Head of caudate nucleus (tissue), 42 donors: ENCODE measurements around the gene MCM9.
"Not testable (repeated sequence)": the region's sequence is repeated elsewhere in the genome, so short reads cannot be mapped to it uniquely, and the experiment has no call there.

Experiments
- DNase-seq, 42 donors: peaks; one replicate each; pipeline versions ENCODE4 v3.0.0 to v3.0.0-alpha.2; 2020 to 2021; ENCODE audit warnings: mixed read lengths in 7 of 42
- intact Hi-C: fragments of 100-400 bp; cut with DNase I; formaldehyde crosslinking; loops from one replicate; pipeline ENCODE4 v1.15.0; 2022

MCM9 gene

DNA sequence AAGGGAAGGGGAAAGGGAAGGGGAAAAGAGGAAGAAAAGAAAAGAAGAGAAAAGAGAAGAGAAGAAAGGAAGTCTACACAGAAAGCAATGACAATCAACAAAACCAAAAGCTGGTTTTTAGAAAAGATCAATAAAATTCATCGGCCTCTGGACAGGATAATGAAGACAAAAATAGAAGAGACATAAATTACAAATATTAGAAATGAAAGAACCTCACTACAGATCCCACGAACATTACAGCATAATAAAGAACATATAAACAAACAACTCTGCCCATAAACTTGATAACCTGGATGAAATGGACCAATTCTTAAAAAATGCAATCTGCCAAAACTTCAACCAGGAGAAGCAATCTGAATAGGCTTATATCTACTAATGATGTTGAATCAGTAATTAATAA is 61.7 kb downstream of the MCM9 start:
- DNase-seq, result no peak
- intact Hi-C loops, result no loop called here

GRCh38 chr6:118872726-118873125 is 62.2 kb downstream of the MCM9 start:
- intact Hi-C loops, result no loop called here
- no peak for DNase-seq

DNA sequence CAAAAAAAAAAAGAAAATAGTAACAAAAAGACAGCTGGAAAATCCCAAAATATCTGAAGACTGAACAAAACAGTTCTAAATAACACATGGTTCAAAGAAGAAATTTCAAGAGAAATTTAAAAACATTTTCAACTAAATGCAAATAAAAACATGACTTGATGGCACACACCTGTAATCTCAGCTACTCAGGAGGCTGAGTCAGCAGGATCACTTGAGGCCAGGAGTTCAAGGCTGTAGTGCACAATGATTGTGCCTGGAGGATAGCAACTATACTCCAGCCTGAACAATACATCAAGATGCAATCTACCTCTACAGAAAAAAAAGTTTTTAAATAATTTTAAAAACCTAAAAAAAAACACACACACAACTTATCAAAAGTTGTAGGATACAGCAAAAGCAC is 62.6 kb downstream of the MCM9 start:
- intact Hi-C loops, result no loop called here
- no peak for DNase-seq

DNA sequence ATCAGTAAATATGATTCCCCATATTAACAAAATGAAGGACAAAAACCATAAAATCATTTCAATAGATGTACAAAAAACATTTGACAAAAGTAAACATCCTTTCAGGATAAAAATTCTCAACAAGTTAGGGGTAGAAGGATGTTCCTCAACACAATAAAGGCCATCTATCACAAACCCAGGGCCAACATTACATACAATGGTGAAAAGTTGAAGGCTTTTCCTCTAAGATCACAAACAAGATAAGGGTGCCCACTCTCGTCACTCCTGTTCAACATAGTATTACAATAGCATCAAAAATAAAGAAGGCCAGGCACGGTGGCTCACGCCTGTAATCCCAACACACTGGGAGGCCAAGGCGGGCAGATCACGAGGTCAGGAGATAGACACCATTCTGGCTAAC is 63.6 kb downstream of the MCM9 start:
- DNase-seq, result no peak
- intact Hi-C loops, result no loop called here

DNA sequence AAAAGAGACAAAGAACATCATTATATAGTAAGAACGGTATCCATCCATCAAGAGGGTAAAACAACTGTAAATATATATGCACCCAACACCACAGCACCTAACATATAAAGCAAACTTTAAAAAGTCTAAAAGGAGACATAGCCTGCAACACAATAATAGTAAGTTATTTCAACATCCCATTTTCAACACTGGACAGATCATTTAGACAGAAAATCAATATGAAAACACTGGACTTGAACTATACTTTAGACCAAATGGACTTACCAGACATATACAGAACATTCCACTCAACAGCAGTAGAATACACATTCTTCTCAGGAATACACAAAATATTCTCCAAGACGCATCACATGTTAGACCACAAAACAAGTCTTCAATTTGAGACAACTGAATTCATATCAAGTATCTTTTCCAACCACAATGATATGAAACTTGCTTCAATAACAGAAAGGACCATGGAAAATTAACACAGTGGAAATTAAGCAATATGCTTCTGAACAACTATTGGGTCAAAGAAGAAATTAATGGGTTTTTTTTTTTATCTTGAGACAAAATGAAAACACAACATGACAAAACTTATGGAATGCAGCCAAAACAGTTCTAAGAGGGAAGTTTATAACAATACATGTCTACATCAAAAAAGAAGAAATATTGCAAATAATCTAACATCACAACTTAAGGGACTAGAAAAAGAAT is 64.9 kb downstream of the MCM9 start:
- DNase-seq, result no peak
- intact Hi-C loops, result no loop called here

- intact Hi-C loops, result no loop called here
- DNase-seq, result no peak
These were observed 65.6 kb downstream of the MCM9 start for GRCh38 chr6:118869350-118869749.

GRCh38 chr6:118868901-118869300 is 66.1 kb downstream of the MCM9 start:
- DNase-seq, intact Hi-C loops: not testable (repeated sequence)

GRCh38 chr6:118867181-118867580 is 67.8 kb downstream of the MCM9 start:
- DNase-seq, result no peak
- intact Hi-C loops, result no loop called here

DNA sequence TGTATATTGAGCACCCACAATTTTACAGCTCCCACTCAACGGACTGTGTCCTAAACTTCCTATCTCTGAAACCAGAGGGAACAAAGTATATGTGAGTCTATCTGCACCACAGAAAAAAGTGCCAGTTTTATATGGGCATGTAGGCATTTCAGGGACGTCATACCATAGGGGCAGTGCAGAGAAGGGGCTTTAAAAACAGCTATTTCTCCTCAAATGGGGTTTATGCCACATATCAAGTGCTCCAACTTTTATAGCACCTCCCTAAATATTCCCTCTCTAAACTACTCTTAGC is 69.9 kb downstream of the MCM9 start:
- DNase-seq, result no peak
- intact Hi-C loops, result no loop called here

DNA sequence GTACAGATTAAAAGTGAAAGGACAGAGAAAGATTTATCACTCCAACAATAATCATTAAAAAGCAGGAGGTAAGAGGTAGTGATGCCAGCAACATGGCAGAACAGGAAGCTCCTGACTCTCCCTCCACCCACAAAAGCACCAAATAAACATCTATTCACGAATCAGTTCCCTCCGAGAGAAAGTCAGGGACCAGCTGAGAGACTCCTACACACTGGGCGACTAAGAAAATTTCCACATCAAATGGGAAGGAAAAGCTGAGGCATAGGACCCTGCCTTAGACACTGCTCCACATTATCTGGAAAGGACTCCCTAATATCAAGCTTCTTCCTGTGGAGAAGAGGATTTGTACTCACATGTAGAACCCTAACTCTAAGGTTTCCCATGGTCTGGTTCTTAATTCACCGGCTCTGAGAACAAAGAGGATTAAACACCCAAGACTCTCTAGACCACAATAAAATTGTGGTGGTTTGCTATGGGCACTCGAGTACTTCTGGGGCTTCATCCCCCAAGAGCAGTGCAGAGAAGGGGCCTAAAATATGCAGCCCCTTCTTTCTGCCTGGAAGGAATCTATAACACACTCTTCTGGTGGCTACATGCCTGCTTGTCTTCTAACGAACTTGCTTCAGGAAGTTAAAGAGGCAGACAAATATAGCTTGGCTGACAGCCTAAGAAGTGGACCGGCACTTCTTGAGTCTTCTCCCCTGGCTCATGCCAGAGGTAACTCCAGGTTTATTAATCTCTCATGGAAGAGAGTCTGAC is 70.4 kb downstream of the MCM9 start:
- intact Hi-C loops, result no loop called here
- no peak for DNase-seq

DNA sequence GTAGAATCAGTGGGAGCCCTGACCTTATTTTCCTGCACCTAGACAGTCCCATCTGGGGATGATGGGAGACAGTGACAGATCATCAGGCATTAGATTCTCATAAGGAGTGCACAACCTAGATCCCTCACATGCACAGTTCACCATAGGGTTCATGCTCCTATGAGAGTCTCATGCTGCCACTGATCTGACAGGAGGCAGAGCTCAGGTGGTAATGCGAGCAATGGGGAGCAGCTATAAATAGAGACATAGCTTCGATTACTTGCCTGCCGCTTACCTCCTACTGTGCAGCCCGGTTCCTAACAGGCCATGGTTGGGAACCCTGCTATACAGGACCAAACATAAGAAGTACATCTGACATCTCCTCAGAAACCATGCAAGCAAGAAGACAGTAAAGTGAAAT is 72.5 kb downstream of the MCM9 start:
- intact Hi-C loops, result no loop called here
- no peak for DNase-seq

GRCh38 chr6:118860880-118861279 is 74.1 kb downstream of the MCM9 start:
- no peak for DNase-seq
- intact Hi-C loops, result no loop called here

DNA sequence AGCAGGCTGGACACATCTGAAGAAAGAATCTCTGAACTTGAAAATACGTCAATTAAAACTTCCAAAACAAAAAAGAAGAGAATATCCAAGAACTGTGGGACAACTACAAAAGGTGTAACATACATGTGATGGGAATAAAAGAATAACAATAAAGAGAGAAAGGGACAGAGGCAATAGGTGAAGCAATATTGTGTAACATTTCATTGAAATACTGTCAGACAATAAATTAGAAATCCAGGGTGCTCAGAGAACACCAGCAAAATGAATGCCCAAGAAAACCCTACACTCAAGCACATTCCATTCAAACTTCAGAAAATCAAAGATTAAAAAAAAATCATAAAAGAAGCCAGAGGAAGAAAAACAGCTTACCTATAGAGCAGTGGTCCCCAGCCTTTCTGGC is 74.6 kb downstream of the MCM9 start:
- DNase-seq, result no peak
- intact Hi-C loops, result no loop called here

GRCh38 chr6:118859517-118860064 is 75.4 kb downstream of the MCM9 start:
- DNase-seq, result no peak
- intact Hi-C loops, result no loop called here

- intact Hi-C loops, result no loop called here
- DNase-seq, result no peak
These were observed 78.7 kb downstream of the MCM9 start for GRCh38 chr6:118856301-118856700.

DNA sequence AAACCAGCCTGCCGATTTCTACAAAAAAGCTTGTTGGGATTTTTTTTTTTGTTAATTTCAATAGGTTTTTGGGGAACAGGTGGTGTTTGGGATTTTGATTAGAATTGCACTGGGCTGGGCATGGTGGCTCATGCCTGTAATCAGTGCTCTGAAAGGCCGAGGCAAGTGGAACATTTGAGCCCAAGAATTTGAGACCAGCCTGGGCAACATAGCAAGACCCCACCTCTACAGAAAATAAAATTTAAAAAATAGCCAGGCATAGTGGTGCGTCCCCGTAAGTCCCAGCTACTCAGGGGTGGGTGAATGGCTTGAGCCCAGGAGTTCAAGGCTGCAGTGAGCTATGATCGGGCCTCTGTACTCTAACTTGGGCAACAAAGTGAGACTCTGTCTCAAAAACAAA is 81.6 kb downstream of the MCM9 start:
- no peak for DNase-seq
- intact Hi-C loops, result no loop called here

DNA sequence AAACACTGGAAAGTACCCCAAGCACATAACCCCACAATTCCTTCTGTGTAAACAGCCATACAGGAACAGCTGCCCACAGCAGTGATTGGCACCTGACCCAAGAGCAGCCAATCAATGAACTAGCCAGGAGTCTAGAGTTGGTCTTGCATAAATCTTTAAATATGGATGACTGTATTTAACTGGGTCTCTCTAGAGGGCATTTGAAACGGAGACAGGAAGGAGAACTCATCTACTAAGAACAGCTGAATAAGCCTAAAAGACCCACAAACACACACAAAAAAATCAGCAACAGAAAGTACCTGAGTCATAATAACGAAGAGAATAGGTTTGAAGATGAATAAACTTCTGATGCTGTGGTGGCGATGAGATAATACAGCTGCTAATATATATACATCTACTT is 90.0 kb downstream of the MCM9 start:
- intact Hi-C loops, result no loop called here
- no peak for DNase-seq

GRCh38 chr6:118843685-118844390 is 91.1 kb downstream of the MCM9 start:
- intact Hi-C loops, result no loop called here
- peak in 1 of 42 donors; percentile 5 for DNase-seq

GRCh38 chr6:118830691-118831090 is 104.3 kb downstream of the MCM9 start:
- no peak for DNase-seq
- intact Hi-C loops, result no loop called here

DNA sequence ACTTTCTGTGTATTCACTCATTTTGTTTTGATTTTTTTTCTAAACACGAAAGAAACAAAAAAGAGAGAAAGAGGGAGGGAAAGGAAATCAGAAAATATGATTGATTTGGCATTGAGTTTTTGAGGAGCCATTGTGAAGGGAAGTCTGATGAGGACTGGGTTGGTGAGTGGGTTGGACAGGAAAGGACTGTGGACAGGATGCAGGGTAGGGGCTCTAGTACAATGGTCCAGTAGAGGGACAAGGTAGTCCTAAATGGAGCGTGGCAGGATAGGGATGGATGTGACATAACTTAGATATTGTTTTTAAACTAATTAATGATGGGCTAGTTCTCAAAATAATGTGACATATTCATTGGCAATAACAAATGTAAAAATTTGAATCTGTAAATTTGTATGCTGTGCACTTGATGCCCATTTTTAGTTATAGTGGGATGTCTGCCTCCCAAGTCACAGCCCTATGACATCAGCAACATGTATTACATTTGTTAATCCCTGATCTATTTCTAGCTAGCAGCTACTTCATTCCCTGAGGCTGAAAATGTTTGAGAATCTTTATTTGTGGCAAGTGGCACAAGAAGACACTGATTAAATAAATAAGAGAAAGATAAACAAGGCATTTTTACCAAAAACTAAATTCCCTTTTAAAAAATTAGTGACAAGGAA is 105.0 kb downstream of the MCM9 start:
- intact Hi-C loops, result no loop called here
- DNase-seq, result no peak
